CD4-positive, alpha-beta T cell treated with Interferon gamma for 1 hour (primary cell): ENCODE data around the gene NDUFAF4.

Experiments
- DNase-seq: peaks from one replicate; pipeline ENCODE4 v3.0.0-alpha.2; 2020

The NDUFAF4 gene

DNA sequence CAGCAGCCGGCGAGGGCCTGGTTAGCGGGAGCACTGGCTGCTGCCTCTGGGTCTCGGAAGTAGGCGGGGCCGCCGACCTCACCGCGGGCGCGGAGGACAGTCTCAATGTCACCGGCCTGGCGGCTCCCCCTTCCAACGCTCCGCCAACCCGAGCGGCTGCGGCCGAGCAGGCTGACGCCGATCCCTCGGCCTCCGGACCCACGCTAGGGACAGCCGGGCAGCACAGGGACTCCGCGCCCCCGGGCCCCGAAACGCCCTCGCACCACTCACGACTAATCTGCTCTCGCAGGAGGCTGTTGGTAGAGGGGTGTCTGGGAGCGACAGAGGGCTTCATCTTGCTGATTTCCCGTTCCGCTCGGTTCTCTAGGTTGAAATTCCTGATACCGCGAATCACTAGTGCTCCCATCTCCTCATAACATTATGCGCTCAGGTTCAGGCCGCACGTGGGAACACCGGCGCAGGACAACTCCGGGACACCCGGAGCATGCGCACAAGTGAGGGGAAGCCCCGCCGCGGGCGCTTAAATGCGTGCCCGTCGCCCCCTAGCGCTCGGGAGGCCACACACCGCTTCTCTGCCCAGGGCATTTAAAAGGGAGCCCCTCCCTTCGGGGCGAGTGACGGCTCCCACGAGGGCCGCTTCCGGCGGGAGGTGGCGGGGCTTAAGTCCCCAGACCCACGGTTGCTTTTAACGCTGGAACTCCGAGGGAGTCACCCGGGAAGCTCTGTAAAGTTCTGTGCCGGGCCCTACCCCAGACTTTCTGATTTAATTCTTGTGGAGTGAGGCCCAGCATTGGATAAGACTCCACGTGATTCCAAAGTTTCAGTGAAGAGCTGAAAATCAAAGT lies at the start of gene NDUFAF4:
TSS of gene NDUFAF4 (minus strand) at position 496 of the 845 bp plus-strand sequence. CDS start at position 406, 90 bp downstream.
- DNase-seq, result peak; percentile 92

GRCh38 chr6:96947055-96947454 lies 49.4 kb upstream of the NDUFAF4 start:
- no peak for DNase-seq

- no peak for DNase-seq
These were observed 46.0 kb upstream of the NDUFAF4 start for GRCh38 chr6:96943555-96944215.

GRCh38 chr6:96942676-96943075 lies 45.0 kb upstream of the NDUFAF4 start:
- DNase-seq, result no peak

DNA sequence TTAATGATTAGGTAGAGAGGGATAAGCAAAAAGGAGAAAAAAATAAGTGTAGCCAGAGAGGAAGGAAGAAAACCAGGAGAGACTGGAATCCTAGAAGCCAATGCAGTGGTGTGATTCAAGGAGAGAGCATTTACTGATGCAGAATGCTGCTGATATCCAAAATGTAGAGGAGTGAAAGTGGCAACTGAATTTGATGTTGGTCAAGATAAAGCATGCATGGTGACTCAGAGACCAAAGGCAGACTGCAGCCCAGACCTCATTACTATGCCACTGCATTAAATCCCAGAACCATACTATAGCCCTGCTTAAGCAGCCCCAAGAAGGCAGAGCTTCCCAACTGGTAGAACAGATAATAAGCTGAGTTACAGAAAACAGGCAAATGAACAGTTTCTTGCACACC lies 42.6 kb upstream of the NDUFAF4 start:
- DNase-seq, result no peak

DNA sequence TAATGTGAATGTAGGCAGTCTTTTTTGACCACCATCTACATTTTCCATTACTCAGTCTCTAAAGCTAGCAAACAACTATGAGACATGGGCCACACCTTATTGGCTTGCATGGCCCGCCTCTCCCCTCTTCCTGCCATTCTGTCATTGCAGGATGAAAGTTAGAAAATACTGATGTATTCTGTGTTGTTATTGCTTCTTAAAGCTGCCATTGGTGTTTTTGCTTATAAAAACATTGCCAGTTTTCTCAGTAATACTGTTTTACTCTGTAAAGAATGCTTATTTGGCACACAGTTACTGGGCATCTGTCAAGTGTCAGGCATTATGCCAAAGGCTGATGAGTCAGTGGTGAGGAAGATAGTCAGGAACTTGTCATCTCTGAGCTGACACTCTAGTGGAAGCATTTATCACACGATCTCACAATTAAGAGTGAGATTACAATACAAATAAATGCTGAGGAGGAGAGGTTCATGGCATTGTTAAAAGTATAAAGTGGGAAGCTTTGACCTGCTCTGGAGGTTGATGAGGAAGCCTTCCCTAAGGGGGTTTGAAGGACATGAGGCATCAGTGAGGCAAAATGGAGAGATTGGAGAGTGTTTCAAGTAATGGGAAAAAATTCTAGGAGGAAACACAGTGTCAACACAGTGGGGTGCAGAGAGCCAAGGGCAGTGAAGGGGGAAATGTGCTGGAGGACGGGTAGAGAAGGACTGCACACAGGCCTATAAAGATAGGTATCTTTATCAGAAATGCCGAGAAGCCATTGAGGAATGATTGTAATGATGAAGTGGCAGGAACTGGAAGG lies 41.5 kb upstream of the NDUFAF4 start:
- DNase-seq, result no peak

DNA sequence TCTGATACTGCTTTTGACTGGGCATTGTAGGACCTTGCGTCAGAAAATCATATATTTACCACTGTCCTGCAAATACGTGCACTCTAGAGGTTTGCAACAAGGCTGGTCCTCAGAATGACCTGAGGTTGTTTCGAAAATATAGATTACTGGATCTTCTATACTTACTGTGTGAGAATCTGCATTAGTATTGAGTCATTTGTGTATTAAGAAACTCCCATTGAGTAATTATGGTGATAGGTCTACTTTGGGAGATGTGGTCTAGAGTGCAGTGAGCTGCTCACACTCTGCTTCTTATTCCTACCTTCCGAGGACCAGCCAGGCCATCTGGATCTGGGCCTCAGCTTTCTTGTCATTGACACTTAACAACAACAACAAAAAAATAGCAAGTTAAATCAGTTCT lies 36.4 kb upstream of the NDUFAF4 start:
- no peak for DNase-seq

GRCh38 chr6:96931198-96931597 lies 33.5 kb upstream of the NDUFAF4 start:
- DNase-seq, result no peak

DNA sequence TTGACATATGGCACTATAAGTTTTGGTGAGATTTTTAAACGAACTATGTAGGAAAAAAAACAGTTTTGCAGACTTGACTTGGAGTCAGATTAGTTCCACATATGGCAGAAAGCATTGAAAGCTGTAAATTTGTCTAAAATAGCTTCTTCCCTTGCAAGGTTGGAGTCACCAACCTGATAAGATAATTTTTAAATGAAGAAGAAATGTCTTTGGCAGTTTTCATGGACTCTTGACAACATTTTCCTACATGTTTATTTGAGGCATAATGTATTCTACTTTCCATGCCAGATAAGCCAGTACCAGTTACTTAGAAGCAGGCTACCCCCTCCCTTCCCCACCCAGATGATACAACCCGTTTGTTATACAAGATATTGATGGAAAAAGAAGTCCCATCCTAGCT lies 32.0 kb upstream of the NDUFAF4 start:
- no peak for DNase-seq

DNA sequence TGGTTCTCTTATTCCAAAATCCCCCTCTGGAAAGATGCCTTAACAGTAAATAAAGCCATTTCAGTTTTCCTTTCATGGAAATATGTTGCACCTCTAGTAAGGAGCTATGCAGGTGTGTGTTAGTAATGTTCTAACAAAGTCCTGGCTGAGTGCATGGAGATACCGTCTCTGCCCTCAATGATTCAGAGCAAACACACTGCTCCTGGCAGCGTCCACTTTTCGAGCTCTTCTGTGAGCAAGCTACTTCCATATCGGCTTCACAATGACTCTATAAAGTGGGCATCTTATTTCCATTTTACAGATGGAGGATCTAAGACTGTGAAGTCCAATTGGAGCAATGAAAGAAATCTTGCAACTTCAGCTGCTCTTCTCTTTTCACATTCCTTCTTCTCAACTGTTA lies 30.0 kb upstream of the NDUFAF4 start:
- DNase-seq, result no peak

DNA sequence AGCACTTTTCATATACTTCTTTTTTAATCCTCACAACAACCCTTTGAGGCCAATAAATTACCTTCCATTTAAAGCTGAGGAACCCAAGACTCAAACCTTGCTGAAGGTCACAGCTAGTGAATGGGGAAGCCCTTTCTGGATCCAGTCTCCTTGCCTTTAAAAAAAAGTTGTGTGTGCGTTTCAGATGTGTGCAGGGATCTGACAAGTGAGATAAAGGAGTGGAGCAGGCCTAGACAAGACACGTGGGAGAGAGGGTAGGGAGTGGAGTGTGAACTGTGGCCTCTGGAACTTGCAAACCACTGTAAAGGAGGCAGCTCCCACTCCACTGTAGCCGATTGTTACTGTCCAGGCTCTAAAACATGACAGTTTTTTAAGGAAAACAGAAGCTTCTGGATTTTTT lies 28.7 kb upstream of the NDUFAF4 start:
- no peak for DNase-seq

DNA sequence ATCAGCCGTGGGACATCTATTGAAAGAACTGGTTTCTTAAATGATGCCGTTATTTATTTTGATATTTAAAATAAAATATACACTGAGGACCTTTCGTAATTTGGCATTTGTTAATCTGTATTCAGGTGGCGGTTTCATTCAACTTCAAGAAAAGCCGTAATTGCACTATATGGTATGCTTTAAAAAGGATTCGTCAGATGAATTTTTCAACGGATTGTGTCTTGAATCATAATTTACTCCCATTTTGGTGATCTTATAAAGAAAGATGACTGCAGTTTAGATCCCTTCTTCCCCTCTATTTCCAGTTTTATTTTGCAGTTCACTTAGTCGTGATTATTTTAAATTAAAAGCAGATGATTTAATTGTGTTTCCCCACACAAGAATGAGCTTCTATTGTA lies 27.6 kb upstream of the NDUFAF4 start:
- no peak for DNase-seq

DNA sequence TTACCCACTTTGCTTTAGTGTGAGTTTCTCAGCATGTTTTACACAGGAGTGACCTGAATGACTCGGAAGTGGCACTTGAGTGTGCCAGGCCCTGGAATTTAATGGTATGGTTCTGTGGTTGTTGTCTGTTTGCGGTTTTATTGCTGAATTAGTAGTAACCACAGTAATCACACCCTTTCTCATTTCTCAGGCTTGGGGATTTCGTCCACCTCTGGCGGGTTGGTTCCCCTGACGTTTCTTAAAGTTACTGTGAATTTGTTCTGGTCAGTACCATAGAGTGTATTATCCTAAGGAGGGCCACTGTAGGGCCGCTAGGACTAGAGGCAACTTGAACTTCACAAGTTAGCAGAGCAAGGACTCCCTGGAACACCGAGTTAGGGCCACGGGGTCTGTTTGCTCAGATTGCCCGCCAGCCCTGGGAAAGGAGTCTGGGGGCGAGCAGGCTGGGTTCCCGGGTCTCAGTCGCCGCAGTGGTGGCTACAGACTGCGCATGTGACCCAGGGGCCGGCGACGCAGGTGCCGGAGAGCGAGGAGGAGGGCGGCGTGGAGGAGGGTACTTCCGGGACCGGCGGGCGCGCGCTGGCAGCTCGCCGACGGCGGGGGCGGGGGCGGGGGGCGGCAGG lies 26.3 kb upstream of the NDUFAF4 start:
- peak; percentile 24 for DNase-seq

- no peak for DNase-seq
These were observed 25.7 kb upstream of the NDUFAF4 start for GRCh38 chr6:96923400-96923799.

- no peak for DNase-seq
These were observed 19.4 kb upstream of the NDUFAF4 start for GRCh38 chr6:96917098-96917497.

GRCh38 chr6:96913621-96914020 lies 15.9 kb upstream of the NDUFAF4 start:
- DNase-seq, result no peak

- no peak for DNase-seq
These were observed 14.1 kb upstream of the NDUFAF4 start for GRCh38 chr6:96911751-96912150.

DNA sequence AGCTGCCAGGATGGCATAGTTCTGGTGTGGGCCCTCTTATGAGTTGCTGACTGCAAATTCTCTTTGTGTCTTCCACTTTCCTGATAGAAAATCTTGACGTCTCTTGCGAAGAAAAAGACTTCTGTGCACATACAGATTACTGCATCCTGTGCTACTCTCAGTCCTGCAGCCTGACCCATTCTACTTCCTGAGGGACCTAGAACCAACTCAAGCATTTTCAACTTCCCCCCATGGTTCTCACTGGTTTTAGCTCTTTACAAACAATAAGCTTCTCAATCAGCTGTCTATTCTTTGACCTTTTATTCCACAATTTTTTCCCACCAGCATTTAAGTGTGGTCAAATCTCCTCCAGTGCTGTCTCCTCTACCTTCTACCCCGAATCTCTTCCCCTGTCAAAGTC lies 13.5 kb upstream of the NDUFAF4 start:
- DNase-seq, result no peak

GRCh38 chr6:96909811-96910210 lies 12.1 kb upstream of the NDUFAF4 start:
- no peak for DNase-seq

GRCh38 chr6:96907498-96907897 lies 9.8 kb upstream of the NDUFAF4 start:
- DNase-seq, result no peak

- DNase-seq, result no peak
These were observed 3.2 kb upstream of the NDUFAF4 start for GRCh38 chr6:96900873-96901272.

- DNase-seq, result no peak
These were observed 1.8 kb upstream of the NDUFAF4 start for GRCh38 chr6:96899451-96899998.

- DNase-seq, result no peak
These were observed 1.3 kb upstream of the NDUFAF4 start for GRCh38 chr6:96899019-96899418.
